Ovary (tissue), 3 donors: ENCODE results near the gene PANK4.

Experiments used
- POLR2A ChIP-seq: fragments of 450-650 bp; IDR thresholded peaks from one replicate; pipeline ENCODE4 v1.6.1; 2017; ENCODE audit warnings: antibody characterized with exemption, mild to moderate bottlenecking, moderate library complexity
- TF ChIP-seq, protein P1 (sequence below), 3 donors: fragments of 450-650 bp in 2 of 3; fragments of 200-600 bp in 1 of 3; IDR thresholded peaks; one replicate each; pipeline versions ENCODE4 v1.5.1 to v1.8.0; 2016 to 2022; ENCODE audit warnings: antibody characterized with exemption in 3 of 3, mild to moderate bottlenecking in 1 of 3
- donor health status: DM: no; HTN: no; CAD: no.

DNA sequence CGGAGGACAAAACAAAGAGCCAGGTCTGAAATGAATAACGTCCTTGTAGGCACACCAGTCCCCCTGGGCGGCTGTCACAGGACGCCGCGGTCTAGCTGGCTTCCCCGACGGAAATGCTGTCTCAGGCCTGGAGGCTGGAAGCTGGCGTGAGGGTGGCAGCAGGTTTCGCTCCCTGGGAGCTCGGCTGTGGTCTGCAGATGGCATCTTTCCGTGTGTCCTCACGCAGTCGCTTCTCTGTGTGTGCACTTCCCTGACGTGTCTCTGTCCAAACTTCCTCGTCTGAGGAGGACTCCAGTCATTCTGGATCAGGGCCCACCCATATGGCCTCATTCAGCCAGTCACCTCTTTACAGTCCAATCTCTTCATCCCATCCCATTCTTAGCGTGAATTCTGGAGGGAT, 43.9 kb upstream of the PANK4 start:
- TF ChIP-seq, protein P1, sequence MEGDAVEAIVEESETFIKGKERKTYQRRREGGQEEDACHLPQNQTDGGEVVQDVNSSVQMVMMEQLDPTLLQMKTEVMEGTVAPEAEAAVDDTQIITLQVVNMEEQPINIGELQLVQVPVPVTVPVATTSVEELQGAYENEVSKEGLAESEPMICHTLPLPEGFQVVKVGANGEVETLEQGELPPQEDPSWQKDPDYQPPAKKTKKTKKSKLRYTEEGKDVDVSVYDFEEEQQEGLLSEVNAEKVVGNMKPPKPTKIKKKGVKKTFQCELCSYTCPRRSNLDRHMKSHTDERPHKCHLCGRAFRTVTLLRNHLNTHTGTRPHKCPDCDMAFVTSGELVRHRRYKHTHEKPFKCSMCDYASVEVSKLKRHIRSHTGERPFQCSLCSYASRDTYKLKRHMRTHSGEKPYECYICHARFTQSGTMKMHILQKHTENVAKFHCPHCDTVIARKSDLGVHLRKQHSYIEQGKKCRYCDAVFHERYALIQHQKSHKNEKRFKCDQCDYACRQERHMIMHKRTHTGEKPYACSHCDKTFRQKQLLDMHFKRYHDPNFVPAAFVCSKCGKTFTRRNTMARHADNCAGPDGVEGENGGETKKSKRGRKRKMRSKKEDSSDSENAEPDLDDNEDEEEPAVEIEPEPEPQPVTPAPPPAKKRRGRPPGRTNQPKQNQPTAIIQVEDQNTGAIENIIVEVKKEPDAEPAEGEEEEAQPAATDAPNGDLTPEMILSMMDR (IDR thresholded peaks at IDR 0.05) = no peak
- TF ChIP-seq POLR2A = no peak
